Measurements from ENCODE around the gene BABAM2. TPM values are rescaled to one million over a fixed set of nuclear protein-coding genes. Genes with fewer than 3 reads are reported as not detected.

BABAM2 gene
- polyA plus RNA-seq, 2 donors: 9.1 to 18.0 TPM

DNA sequence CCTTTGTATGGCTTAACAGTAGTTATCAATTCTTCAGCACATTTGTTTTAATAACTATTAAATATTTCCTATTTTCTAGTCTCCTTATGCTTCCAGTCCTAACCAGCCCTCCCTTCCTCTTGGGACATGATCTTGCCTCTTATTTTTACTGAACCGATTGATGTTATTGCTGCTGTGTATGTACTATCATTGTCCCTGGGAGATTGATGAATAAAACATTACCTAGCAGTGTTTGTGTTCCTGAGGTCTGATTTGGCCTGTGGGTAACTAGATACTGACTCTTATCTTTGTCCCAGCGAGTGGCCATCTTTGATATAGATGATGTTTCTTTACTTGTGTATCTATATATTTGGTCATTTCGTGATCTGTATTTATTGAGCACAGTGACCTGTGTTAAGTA is 192.9 kb downstream of the BABAM2 start:
- Histone ChIP-seq H3K36me3 (ENCODE audit: control insufficient read depth in 2 of 2, insufficient read depth in 2 of 2, low read length in 1 of 2) (no peaks in the 10 kb centered on the region), H3K27ac (ENCODE audit: low read depth in 2 of 2, low read length in 1 of 2) (no peak overlapping the region), H3K4me3 (ENCODE audit: low read depth in 1 of 2, low read length in 2 of 2) (no peak overlapping the region), H3K27me3 (ENCODE audit: control insufficient read depth in 1 of 2, insufficient read depth in 2 of 2, low read length in 2 of 2) (no peaks in the 10 kb centered on the region), H3K9me3 (ENCODE audit: control insufficient read depth in 2 of 2, insufficient read depth in 1 of 2, low read depth in 1 of 2, low read length in 1 of 2) (no peaks in the 10 kb centered on the region), H3K4me1 (ENCODE audit: control insufficient read depth in 2 of 2, insufficient read depth in 2 of 2, low read length in 1 of 2) (peaks cover 0 to 2% of the 10 kb centered on the region in 2 donors)
- WGBS, 2 donors: 95 to 99% methylated on average over 3 of the region's 3 CpGs

DNA sequence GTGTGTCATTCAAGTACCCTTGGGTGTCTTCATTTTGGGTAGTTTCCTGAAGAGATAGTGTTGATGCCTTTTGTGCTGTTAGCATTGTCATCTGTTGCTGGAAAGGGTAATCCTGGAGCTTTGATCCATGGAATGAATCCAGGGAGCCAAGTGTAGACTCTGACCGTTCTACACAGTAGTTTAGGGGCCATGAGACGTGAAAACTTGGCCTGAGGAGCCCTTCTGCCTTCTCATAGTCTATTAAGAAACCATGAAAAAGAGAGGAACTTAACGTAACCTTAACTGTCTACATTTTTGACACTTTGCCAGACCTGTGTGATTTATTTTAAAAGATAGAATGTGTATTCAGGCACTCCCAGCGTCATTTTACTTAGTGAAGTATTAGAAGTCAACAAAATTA is 194.0 kb downstream of the BABAM2 start:
- Histone ChIP-seq H3K27me3 (ENCODE audit: control insufficient read depth in 1 of 2, insufficient read depth in 2 of 2, low read length in 2 of 2) (no peaks in the 10 kb centered on the region), H3K4me1 (ENCODE audit: control insufficient read depth in 2 of 2, insufficient read depth in 2 of 2, low read length in 1 of 2) (peaks cover 0 to 2% of the 10 kb centered on the region in 2 donors), H3K36me3 (ENCODE audit: control insufficient read depth in 2 of 2, insufficient read depth in 2 of 2, low read length in 1 of 2) (no peaks in the 10 kb centered on the region), H3K27ac (ENCODE audit: low read depth in 2 of 2, low read length in 1 of 2) (no peak overlapping the region), H3K9me3 (ENCODE audit: control insufficient read depth in 2 of 2, insufficient read depth in 1 of 2, low read depth in 1 of 2, low read length in 1 of 2) (no peaks in the 10 kb centered on the region), H3K4me3 (ENCODE audit: low read depth in 1 of 2, low read length in 2 of 2) (no peak overlapping the region)
- WGBS, 2 donors: 27 to 39% methylated on average over 4 of the region's 4 CpGs

GRCh38 chr2:28085201-28085600 is 194.7 kb downstream of the BABAM2 start:
- H3K27ac ChIP-seq (ENCODE audit: low read depth in 2 of 2, low read length in 1 of 2): no peak overlapping the region

GRCh38 chr2:28086611-28087010 is 196.1 kb downstream of the BABAM2 start:
- Histone ChIP-seq H3K36me3 (ENCODE audit: control insufficient read depth in 2 of 2, insufficient read depth in 2 of 2, low read length in 1 of 2) (no peaks in the 10 kb centered on the region), H3K4me3 (ENCODE audit: low read depth in 1 of 2, low read length in 2 of 2) (no peak overlapping the region), H3K27ac (ENCODE audit: low read depth in 2 of 2, low read length in 1 of 2) (no peak overlapping the region), H3K9me3 (ENCODE audit: control insufficient read depth in 2 of 2, insufficient read depth in 1 of 2, low read depth in 1 of 2, low read length in 1 of 2) (no peaks in the 10 kb centered on the region), H3K4me1 (ENCODE audit: control insufficient read depth in 2 of 2, insufficient read depth in 2 of 2, low read length in 1 of 2) (peaks cover 0 to 2% of the 10 kb centered on the region in 2 donors), H3K27me3 (ENCODE audit: control insufficient read depth in 1 of 2, insufficient read depth in 2 of 2, low read length in 2 of 2) (no peaks in the 10 kb centered on the region)
- WGBS, 2 donors: 80 to 87% methylated on average over 3 of the region's 3 CpGs

More at GRCh38 chr2:28085201-28085600, 194.7 kb downstream of the BABAM2 start:
- peaks cover 0 to 2% of the 10 kb centered on the region in 2 donors for H3K4me1 ChIP-seq (ENCODE audit: control insufficient read depth in 2 of 2, insufficient read depth in 2 of 2, low read length in 1 of 2)
- H3K4me3 ChIP-seq (ENCODE audit: low read depth in 1 of 2, low read length in 2 of 2): no peak overlapping the region
- no peaks in the 10 kb centered on the region for H3K9me3 ChIP-seq (ENCODE audit: control insufficient read depth in 2 of 2, insufficient read depth in 1 of 2, low read depth in 1 of 2, low read length in 1 of 2)
- no peaks in the 10 kb centered on the region for H3K27me3 ChIP-seq (ENCODE audit: control insufficient read depth in 1 of 2, insufficient read depth in 2 of 2, low read length in 2 of 2)
- no peaks in the 10 kb centered on the region for H3K36me3 ChIP-seq (ENCODE audit: control insufficient read depth in 2 of 2, insufficient read depth in 2 of 2, low read length in 1 of 2)
- 90 to 92% methylated on average over 2 of the region's 2 CpGs for WGBS, 2 donors

- no peaks in the 10 kb centered on the region for H3K36me3 ChIP-seq (ENCODE audit: control insufficient read depth in 2 of 2, insufficient read depth in 2 of 2, low read length in 1 of 2)
- no peaks in the 10 kb centered on the region for H3K9me3 ChIP-seq (ENCODE audit: control insufficient read depth in 2 of 2, insufficient read depth in 1 of 2, low read depth in 1 of 2, low read length in 1 of 2)
- H3K4me3 ChIP-seq (ENCODE audit: low read depth in 1 of 2, low read length in 2 of 2): no peak overlapping the region
- WGBS, 2 donors: 93 to 95% methylated on average over 4 of the region's 4 CpGs
- peaks cover 0 to 2% of the 10 kb centered on the region in 2 donors for H3K4me1 ChIP-seq (ENCODE audit: control insufficient read depth in 2 of 2, insufficient read depth in 2 of 2, low read length in 1 of 2)
- no peaks in the 10 kb centered on the region for H3K27me3 ChIP-seq (ENCODE audit: control insufficient read depth in 1 of 2, insufficient read depth in 2 of 2, low read length in 2 of 2)
- H3K27ac ChIP-seq (ENCODE audit: low read depth in 2 of 2, low read length in 1 of 2): no peak overlapping the region
Observed at GRCh38 chr2:28088970-28089369, 198.4 kb downstream of the BABAM2 start.

GRCh38 chr2:28089486-28089885 is 199.0 kb downstream of the BABAM2 start:
- no peaks in the 10 kb centered on the region for H3K36me3 ChIP-seq (ENCODE audit: control insufficient read depth in 2 of 2, insufficient read depth in 2 of 2, low read length in 1 of 2)
- no peaks in the 10 kb centered on the region for H3K9me3 ChIP-seq (ENCODE audit: control insufficient read depth in 2 of 2, insufficient read depth in 1 of 2, low read depth in 1 of 2, low read length in 1 of 2)
- H3K27me3 ChIP-seq (ENCODE audit: control insufficient read depth in 1 of 2, insufficient read depth in 2 of 2, low read length in 2 of 2): no peaks in the 10 kb centered on the region
- no peak overlapping the region for H3K4me3 ChIP-seq (ENCODE audit: low read depth in 1 of 2, low read length in 2 of 2)
- H3K27ac ChIP-seq (ENCODE audit: low read depth in 2 of 2, low read length in 1 of 2): no peak overlapping the region
- peaks cover 0 to 1% of the 10 kb centered on the region in 2 donors for H3K4me1 ChIP-seq (ENCODE audit: control insufficient read depth in 2 of 2, insufficient read depth in 2 of 2, low read length in 1 of 2)
- 97 to 98% methylated on average over 1 of the region's 1 CpG for WGBS, 2 donors

DNA sequence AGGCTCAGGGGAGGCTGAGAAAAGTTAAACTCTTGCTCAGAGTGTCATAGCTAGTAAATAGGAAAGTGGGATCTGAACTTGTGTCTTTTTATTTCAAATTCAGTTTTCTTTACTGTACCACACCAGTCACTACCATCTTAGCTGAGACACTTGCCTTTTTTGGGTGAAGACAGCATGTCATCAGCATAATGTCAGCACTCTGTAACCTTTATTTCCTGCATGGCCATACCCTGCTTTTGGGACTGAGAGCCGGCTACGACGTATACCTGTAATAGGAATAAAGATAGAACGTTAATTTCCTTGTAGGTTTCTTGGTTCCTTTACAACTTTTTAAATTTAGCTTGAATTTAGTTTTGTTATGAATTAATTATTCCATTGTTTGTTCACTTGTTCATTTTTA is 202.8 kb downstream of the BABAM2 start:
- no peak overlapping the region for H3K27ac ChIP-seq (ENCODE audit: low read depth in 2 of 2, low read length in 1 of 2)
- H3K27me3 ChIP-seq (ENCODE audit: control insufficient read depth in 1 of 2, insufficient read depth in 2 of 2, low read length in 2 of 2): no peaks in the 10 kb centered on the region
- H3K4me3 ChIP-seq (ENCODE audit: low read depth in 1 of 2, low read length in 2 of 2): no peak overlapping the region
- no peaks in the 10 kb centered on the region for H3K36me3 ChIP-seq (ENCODE audit: control insufficient read depth in 2 of 2, insufficient read depth in 2 of 2, low read length in 1 of 2)
- H3K9me3 ChIP-seq (ENCODE audit: control insufficient read depth in 2 of 2, insufficient read depth in 1 of 2, low read depth in 1 of 2, low read length in 1 of 2): no peaks in the 10 kb centered on the region
- H3K4me1 ChIP-seq (ENCODE audit: control insufficient read depth in 2 of 2, insufficient read depth in 2 of 2, low read length in 1 of 2): peaks cover 0 to 2% of the 10 kb centered on the region in 2 donors
- 89 to 90% methylated on average over 4 of the region's 4 CpGs for WGBS, 2 donors

DNA sequence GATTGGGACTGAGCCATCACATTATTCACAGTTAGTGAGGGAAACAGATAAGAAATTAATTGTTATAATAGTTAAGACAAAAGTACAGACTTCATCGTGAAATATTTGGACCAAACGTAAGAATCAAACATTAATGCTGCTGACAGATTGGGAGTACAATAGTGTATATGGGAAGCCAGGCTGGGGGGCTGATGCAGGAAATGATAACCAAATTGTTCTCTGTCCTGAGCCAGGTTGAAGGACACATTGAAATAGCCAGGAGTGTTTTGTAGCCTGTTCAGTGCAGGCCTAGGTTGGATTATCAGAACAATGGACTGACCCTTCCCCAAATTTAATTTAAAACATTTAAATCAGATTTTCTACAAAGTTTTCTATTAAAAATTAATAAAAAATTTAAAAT is 203.2 kb downstream of the BABAM2 start:
- Histone ChIP-seq H3K9me3 (ENCODE audit: control insufficient read depth in 2 of 2, insufficient read depth in 1 of 2, low read depth in 1 of 2, low read length in 1 of 2) (no peaks in the 10 kb centered on the region), H3K4me3 (ENCODE audit: low read depth in 1 of 2, low read length in 2 of 2) (no peak overlapping the region), H3K27ac (ENCODE audit: low read depth in 2 of 2, low read length in 1 of 2) (no peak overlapping the region), H3K27me3 (ENCODE audit: control insufficient read depth in 1 of 2, insufficient read depth in 2 of 2, low read length in 2 of 2) (no peaks in the 10 kb centered on the region), H3K4me1 (ENCODE audit: control insufficient read depth in 2 of 2, insufficient read depth in 2 of 2, low read length in 1 of 2) (peaks cover 0 to 2% of the 10 kb centered on the region in 2 donors), H3K36me3 (ENCODE audit: control insufficient read depth in 2 of 2, insufficient read depth in 2 of 2, low read length in 1 of 2) (no peaks in the 10 kb centered on the region)
- WGBS, 2 donors: 83 to 84% methylated on average over 2 of the region's 2 CpGs

DNA sequence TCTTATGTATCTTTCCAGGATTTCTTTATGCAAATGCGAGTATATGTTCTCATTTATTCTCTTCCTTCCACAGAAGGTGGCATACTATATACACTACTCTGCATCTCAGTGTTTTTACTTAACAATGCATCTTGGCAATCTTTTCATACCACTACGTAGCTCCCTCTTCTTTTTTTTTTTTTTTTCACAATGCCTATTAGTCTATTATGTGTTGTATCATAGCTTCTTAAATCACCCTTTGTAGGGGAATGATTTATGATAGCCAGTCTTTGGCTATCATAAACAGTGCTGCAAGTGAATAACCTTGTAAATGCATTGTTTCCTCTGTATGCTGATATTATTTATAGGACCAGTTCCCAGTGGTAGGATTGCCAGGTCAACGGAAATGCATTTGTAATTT is 204.2 kb downstream of the BABAM2 start:
- Histone ChIP-seq H3K27ac (ENCODE audit: low read depth in 2 of 2, low read length in 1 of 2) (no peak overlapping the region), H3K36me3 (ENCODE audit: control insufficient read depth in 2 of 2, insufficient read depth in 2 of 2, low read length in 1 of 2) (no peaks in the 10 kb centered on the region), H3K4me3 (ENCODE audit: low read depth in 1 of 2, low read length in 2 of 2) (no peak overlapping the region), H3K27me3 (ENCODE audit: control insufficient read depth in 1 of 2, insufficient read depth in 2 of 2, low read length in 2 of 2) (no peaks in the 10 kb centered on the region), H3K9me3 (ENCODE audit: control insufficient read depth in 2 of 2, insufficient read depth in 1 of 2, low read depth in 1 of 2, low read length in 1 of 2) (no peaks in the 10 kb centered on the region), H3K4me1 (ENCODE audit: control insufficient read depth in 2 of 2, insufficient read depth in 2 of 2, low read length in 1 of 2) (peaks cover 0 to 2% of the 10 kb centered on the region in 2 donors)
- 64 to 70% methylated on average over 3 of the region's 3 CpGs for WGBS, 2 donors

GRCh38 chr2:28095622-28096021 is 205.1 kb downstream of the BABAM2 start:
- Histone ChIP-seq H3K9me3 (ENCODE audit: control insufficient read depth in 2 of 2, insufficient read depth in 1 of 2, low read depth in 1 of 2, low read length in 1 of 2) (no peaks in the 10 kb centered on the region), H3K4me3 (ENCODE audit: low read depth in 1 of 2, low read length in 2 of 2) (no peak overlapping the region), H3K4me1 (ENCODE audit: control insufficient read depth in 2 of 2, insufficient read depth in 2 of 2, low read length in 1 of 2) (peaks cover 0 to 2% of the 10 kb centered on the region in 2 donors), H3K27ac (ENCODE audit: low read depth in 2 of 2, low read length in 1 of 2) (no peak overlapping the region), H3K36me3 (ENCODE audit: control insufficient read depth in 2 of 2, insufficient read depth in 2 of 2, low read length in 1 of 2) (no peaks in the 10 kb centered on the region), H3K27me3 (ENCODE audit: control insufficient read depth in 1 of 2, insufficient read depth in 2 of 2, low read length in 2 of 2) (no peaks in the 10 kb centered on the region)
- WGBS, 2 donors: 91 to 93% methylated on average over 2 of the region's 2 CpGs
